ENCODE results near the gene ABL2. TPM values are rescaled to one million over a fixed set of nuclear protein-coding genes. Genes with fewer than 3 reads are reported as not detected.

The ABL2 gene
- total RNA-seq, 1 experiment from 2014 or later, result 18.3 TPM

- TF ChIP-seq ERG (CRISPR knock-in tag; IDR thresholded peaks at IDR 0.05), result no peak
Measured at GRCh38 chr1:179262183-179262582, 32.7 kb upstream of the ABL2 start (continued).

GRCh38 chr1:179253286-179253972, 24.0 kb upstream of the ABL2 start:
- Mint-ChIP-seq H3K4me1 (no peaks in the 10 kb centered on the region), H3K4me3 (no peak overlapping the region), H3K27me3 (ENCODE audit: low read depth) (no peaks in the 10 kb centered on the region), H3K27ac (no peak overlapping the region), H3K36me3 (no peaks in the 10 kb centered on the region), H3K9me3 (no peaks in the 10 kb centered on the region)
- ChIA-PET POLR2A (no interaction called here), CTCF (no interaction called here)
- ATAC-seq, result no peak
- DNase-seq (ENCODE audit: low spot score), result no peak
- TF ChIP-seq SP1 (CRISPR knock-in tag; conservative IDR thresholded peaks at IDR 0.05), result no peak
- no peak for TF ChIP-seq KAT7 (CRISPR knock-in tag; IDR thresholded peaks at IDR 0.05; ENCODE audit: borderline replicate concordance)
- no peak for TF ChIP-seq FOXK1 (CRISPR knock-in tag; IDR thresholded peaks at IDR 0.05)
- no peak for TF ChIP-seq ZNF232 (CRISPR knock-in tag; IDR thresholded peaks at IDR 0.05)
- no peak for TF ChIP-seq CDX4 (CRISPR knock-in tag; IDR thresholded peaks at IDR 0.05; ENCODE audit: borderline replicate concordance)
- TF ChIP-seq ZNF532 (CRISPR knock-in tag; IDR thresholded peaks at IDR 0.05; ENCODE audit: borderline replicate concordance), result no peak
- TF ChIP-seq ZNF512 (CRISPR knock-in tag; IDR thresholded peaks at IDR 0.05; ENCODE audit: borderline replicate concordance), result no peak
- TF ChIP-seq RELA (CRISPR knock-in tag; IDR thresholded peaks at IDR 0.05; ENCODE audit: borderline replicate concordance), result no peak
- TF ChIP-seq ATF2 (CRISPR knock-in tag; IDR thresholded peaks at IDR 0.05; ENCODE audit: borderline replicate concordance, low read depth), result no peak
- TF ChIP-seq SMAD3 (CRISPR knock-in tag; IDR thresholded peaks at IDR 0.05; ENCODE audit: borderline replicate concordance), result no peak
- no peak for TF ChIP-seq GRHL2 (CRISPR knock-in tag; IDR thresholded peaks at IDR 0.05; ENCODE audit: insufficient replicate concordance, severe bottlenecking)
- no peak for TF ChIP-seq FOXP4 (CRISPR knock-in tag; IDR thresholded peaks at IDR 0.05)
- TF ChIP-seq ZNF138 (CRISPR knock-in tag; conservative IDR thresholded peaks at IDR 0.05), result no peak

Data from WTC11 (cell line).